ACC112 (cell line): ENCODE results near the gene GAB1.

ENCODE experiments used
- H2AFZ ChIP-seq: fragments of 200-600 bp; sonication (generic); one replicate; pipeline ENCODE4 v1.6.0; 2017; ENCODE audit warnings: antibody characterized with exemption, low read length; ENCODE audit not compliant: unreplicated experiment
- H3K27ac ChIP-seq: fragments of 200-600 bp; sonication (generic); 2 replicates; pipeline ENCODE4 v1.5.1; 2014; ENCODE audit warnings: low read depth, mild to moderate bottlenecking, antibody characterized with exemption, low read length, moderate library complexity
- H3K27me3 ChIP-seq: fragments of 200-600 bp; sonication (generic); 2 replicates; pipeline ENCODE4 v1.6.1; 2014; ENCODE audit warnings: mild to moderate bottlenecking, antibody characterized with exemption, low read length, moderate library complexity, mixed read lengths; ENCODE audit not compliant: insufficient read depth
- H3K36me3 ChIP-seq: fragments of 200-600 bp; sonication (generic); 2 replicates; pipeline ENCODE4 v1.6.1; 2016; ENCODE audit warnings: mild to moderate bottlenecking, antibody characterized with exemption, low read length, moderate library complexity, mixed read lengths; ENCODE audit not compliant: insufficient read depth
- H3K4me1 ChIP-seq: fragments of 200-600 bp; sonication (generic); one replicate; pipeline ENCODE4 v1.6.1; 2016; ENCODE audit warnings: low read length, mixed read lengths; ENCODE audit not compliant: insufficient read depth, unreplicated experiment, control insufficient read depth
- H3K4me3 ChIP-seq: fragments of 200-600 bp; sonication (generic); 2 replicates; pipeline ENCODE4 v1.5.1; 2014; ENCODE audit warnings: mild to moderate bottlenecking, low read depth, low read length
- H3K79me2 ChIP-seq: fragments of 200-600 bp; sonication (generic); one replicate; pipeline ENCODE4 v1.6.0; 2016; ENCODE audit warnings: low read length; ENCODE audit not compliant: control insufficient read depth, unreplicated experiment, insufficient read depth

GAB1 gene

DNA sequence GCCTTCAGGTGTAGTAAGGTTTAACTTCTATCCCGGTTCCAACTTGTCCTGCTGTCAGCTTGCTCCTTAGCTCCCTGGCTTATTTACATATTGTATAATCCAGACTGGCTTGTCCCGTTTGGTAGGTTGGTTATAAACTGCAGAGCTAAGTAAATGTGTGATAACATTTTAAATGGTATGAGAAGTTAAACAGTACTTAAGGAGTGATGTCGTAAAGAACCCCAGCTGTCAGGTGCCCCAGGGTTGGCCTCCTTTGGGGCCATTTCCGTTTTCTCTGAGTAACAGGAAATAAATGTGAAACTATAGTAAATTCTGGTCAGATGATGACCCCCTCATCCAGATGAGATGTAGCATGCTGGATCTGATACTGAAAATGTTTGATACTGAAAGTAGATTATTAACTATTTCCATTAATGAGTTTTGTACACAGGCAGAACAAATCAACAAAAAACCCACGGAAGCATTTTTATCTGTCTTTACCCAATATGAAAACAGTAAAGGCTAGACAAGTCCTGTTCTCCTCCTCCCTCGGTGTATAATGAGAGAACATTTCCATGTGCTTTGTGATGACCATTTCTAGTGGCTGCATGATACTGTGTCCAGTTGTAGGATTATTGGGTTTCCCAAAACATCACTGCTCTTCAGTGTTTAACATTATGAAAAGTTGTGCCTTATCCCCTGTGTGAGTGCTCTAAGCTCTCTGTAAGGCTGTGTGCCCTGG, 22.4 kb downstream of the GAB1 start:
- H3K27me3 ChIP-seq = no peaks in the 10 kb centered on the region
- H3K4me3 ChIP-seq = peak overlapping the region; percentile 56
- H3K36me3 ChIP-seq = no peaks in the 10 kb centered on the region
- peak overlapping the region; percentile 64 for H2AFZ ChIP-seq
- peaks cover 51% of the 10 kb centered on the region for H3K4me1 ChIP-seq
- H3K27ac ChIP-seq = peak overlapping the region; percentile 51
- H3K79me2 ChIP-seq = peaks cover 6% of the 10 kb centered on the region

DNA sequence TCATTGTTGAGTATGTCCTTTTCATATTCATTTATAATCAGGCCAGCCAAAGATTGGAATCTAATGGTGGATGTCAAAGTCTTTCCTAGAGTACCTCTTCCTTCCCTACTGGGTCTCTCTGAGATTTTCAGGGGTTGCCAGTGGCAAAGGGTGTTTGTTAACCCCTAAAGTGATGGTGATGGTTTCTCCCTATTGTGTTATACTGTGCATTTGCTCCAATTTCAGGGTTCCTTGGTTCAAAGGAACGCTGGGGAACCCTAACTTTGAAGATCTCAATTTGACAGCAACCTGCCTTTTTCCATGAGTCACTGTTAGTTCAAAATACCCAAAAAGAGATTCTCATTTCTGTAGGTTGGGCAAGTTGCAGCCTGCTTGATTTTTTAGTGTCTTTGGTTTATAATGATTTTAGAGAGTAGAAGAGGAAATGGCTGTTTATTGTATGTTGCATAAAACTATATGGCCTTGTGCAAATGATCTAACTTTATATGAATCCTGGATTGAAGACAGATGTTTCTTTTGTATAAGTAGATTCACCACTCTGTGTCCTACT, 23.0 kb downstream of the GAB1 start:
- Histone ChIP-seq H2AFZ (peak overlapping the region; percentile 64), H3K79me2 (peaks cover 6% of the 10 kb centered on the region), H3K4me3 (peak overlapping the region; percentile 56), H3K4me1 (peaks cover 51% of the 10 kb centered on the region), H3K27ac (peak overlapping the region; percentile 51), H3K27me3 (no peaks in the 10 kb centered on the region), H3K36me3 (no peaks in the 10 kb centered on the region)

DNA sequence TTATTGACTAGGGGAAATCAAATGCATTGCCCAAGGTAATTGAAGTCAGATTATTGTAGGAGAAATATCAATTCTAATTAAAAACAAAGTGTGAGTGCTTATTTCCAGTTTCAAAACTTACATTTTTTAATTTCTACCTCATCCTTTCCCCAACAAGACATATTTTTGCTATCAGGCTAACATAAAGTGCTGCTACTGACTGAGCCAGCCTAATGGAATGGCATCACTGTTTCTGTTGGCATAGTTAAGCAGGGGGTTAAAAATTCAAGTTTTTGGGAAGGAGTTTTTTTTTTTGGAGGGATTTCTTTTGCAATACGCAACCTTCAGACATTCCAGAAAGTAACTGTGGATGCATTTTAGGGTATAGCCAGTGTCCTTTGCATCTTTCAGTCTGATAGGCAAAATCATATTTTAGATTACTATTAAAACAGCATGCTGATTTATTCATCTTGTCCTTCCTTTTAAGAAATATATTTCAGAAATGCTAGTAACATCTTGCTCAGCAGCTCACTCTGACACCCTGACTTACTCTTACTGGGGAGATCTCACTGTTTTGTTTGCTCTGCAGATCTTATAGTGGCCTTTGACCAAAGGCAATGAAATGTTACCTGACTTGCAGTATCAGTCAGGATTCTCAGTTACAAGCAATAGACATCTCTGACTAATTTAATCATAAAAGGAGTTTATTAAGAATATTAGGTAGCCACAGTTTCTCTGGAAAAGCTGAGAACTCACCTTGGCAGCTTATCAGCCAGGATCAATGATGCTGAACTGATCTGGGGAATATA, 24.4 kb downstream of the GAB1 start:
- Histone ChIP-seq H3K79me2 (peaks cover 3% of the 10 kb centered on the region), H3K27ac (peak overlapping the region; percentile 18; the same call in 1 of the 2 replicates), H2AFZ (peak overlapping the region; percentile 18), H3K36me3 (no peaks in the 10 kb centered on the region), H3K4me3 (peak overlapping the region; percentile 51), H3K4me1 (peaks cover 38% of the 10 kb centered on the region), H3K27me3 (no peaks in the 10 kb centered on the region)

DNA sequence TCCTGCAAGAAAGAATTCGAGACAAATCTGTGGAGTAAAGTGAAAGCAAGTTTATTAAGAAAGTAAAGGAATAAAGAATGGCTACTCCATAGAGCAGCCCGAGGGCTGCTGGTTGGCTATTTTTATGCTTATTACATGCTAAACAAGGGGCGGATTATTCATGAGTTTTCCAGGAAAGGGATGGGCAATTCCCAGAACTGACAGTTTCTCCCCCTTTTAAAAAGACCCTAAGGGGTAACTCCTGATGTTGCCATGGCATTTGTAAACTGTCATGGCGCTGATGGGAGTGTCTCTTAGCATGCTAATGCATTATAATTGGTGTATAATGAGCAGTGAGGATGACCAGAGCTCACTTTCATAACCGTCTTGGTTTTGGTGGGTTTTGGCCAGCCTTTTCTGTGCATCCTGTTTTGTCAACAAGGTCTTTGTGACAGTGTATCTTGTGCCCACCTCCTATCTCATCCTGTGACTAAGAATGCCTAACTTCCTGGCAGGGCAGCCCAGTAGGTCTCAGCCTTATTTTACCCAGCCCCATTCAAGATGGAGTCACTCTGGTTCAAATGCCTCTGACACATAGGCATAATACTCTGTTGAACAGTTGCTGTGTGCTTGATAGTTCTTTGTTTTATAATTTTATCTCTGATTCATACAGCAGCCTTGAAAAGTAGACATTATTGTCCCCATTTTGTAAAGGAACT, 25.8 kb downstream of the GAB1 start:
- Histone ChIP-seq H3K4me1 (peaks cover 31% of the 10 kb centered on the region), H3K36me3 (no peaks in the 10 kb centered on the region), H2AFZ (no peak overlapping the region), H3K27me3 (no peaks in the 10 kb centered on the region), H3K27ac (no peak overlapping the region), H3K79me2 (peaks cover 3% of the 10 kb centered on the region), H3K4me3 (no peak overlapping the region)

DNA sequence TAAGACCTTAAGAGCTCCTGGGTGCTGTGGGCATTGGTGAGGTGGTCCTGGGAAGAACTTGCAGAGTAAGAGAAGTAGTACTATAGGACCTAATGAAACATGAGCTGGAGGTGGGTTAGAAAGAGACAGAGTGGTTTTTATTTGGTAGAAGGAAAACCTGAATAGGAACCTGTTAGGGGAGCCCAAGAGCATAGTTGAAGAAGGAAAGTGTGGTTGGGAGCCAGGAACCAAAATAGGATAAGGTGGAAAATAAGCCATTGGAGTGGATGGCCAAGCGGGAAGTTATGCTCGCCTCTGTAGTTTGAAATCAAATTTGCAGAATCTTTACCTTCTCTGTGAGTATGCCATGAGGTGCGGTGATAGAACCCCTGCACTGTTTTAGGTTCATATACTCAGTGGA, 26.7 kb downstream of the GAB1 start:
- Histone ChIP-seq H2AFZ (no peak overlapping the region), H3K36me3 (no peaks in the 10 kb centered on the region), H3K27me3 (no peaks in the 10 kb centered on the region), H3K27ac (no peak overlapping the region), H3K4me1 (peaks cover 31% of the 10 kb centered on the region), H3K79me2 (peaks cover 3% of the 10 kb centered on the region), H3K4me3 (no peak overlapping the region)

DNA sequence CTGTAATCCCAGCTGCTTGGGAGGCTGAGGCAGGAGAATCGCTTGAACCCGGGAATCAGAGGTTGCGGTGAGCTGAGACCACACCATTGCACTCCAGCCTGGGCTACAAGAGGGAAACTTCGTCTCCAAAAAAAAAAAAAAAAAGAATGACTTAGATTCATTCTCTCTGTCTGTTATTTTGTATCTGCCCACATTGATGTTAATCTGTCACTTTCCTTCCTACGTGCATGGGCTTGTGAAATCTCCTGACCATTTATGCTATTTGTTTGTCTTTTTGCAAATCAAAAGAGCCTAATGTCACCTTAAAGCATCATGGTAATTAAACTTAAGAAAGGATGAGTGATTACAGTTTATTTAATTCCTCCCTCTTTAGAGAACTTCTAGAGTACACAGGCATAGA, 27.4 kb downstream of the GAB1 start:
- H2AFZ ChIP-seq = no peak overlapping the region
- H3K4me1 ChIP-seq = peaks cover 25% of the 10 kb centered on the region
- H3K79me2 ChIP-seq = peaks cover 3% of the 10 kb centered on the region
- no peak overlapping the region for H3K4me3 ChIP-seq
- H3K36me3 ChIP-seq = no peaks in the 10 kb centered on the region
- no peak overlapping the region for H3K27ac ChIP-seq
- H3K27me3 ChIP-seq = no peaks in the 10 kb centered on the region

DNA sequence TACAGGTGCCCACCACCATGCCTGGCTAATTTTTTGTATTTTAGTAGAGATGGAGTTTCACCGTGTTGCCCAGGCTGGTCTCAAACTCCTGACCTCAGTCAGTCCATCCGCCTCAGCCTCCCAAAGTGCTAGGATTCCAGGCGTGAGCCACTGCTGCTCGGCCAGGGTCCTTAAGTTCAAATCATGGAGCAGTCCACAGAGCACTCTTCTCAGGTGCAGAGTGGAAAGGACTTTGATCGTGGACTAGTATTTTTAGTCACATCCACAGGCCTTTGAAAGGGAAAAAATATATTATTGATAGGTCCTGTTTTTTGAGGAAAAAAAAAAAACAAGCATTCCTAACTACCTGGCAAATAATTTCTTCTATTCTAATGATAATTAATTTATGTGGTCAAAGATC, 31.2 kb downstream of the GAB1 start:
- H3K4me1 ChIP-seq = no peaks in the 10 kb centered on the region
- no peak overlapping the region for H2AFZ ChIP-seq
- H3K36me3 ChIP-seq = no peaks in the 10 kb centered on the region
- no peak overlapping the region for H3K27ac ChIP-seq
- H3K79me2 ChIP-seq = peaks cover 8% of the 10 kb centered on the region
- H3K27me3 ChIP-seq = no peaks in the 10 kb centered on the region
- no peak overlapping the region for H3K4me3 ChIP-seq

DNA sequence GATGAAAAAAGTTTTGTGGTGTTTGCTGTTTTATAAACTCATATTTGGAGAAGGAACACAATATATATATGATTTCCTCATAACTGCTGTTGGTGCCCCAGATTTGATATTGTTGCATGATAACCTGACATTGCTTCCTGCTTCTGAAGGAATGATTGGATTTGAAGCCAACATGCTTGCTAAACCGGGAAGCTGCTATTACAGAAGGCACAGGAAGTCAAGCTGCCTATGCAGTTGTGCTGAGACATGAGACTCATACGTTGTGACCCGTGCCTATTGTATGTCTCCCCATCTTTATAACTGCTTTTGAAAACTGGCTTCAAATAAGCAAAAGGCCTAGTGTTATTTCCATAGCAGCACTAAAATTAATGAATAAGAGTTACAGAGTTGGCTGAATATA, 32.9 kb downstream of the GAB1 start:
- H3K4me1 ChIP-seq = no peaks in the 10 kb centered on the region
- H3K79me2 ChIP-seq = peaks cover 10% of the 10 kb centered on the region
- H3K4me3 ChIP-seq = no peak overlapping the region
- no peaks in the 10 kb centered on the region for H3K27me3 ChIP-seq
- no peak overlapping the region for H2AFZ ChIP-seq
- H3K27ac ChIP-seq = no peak overlapping the region
- no peaks in the 10 kb centered on the region for H3K36me3 ChIP-seq

DNA sequence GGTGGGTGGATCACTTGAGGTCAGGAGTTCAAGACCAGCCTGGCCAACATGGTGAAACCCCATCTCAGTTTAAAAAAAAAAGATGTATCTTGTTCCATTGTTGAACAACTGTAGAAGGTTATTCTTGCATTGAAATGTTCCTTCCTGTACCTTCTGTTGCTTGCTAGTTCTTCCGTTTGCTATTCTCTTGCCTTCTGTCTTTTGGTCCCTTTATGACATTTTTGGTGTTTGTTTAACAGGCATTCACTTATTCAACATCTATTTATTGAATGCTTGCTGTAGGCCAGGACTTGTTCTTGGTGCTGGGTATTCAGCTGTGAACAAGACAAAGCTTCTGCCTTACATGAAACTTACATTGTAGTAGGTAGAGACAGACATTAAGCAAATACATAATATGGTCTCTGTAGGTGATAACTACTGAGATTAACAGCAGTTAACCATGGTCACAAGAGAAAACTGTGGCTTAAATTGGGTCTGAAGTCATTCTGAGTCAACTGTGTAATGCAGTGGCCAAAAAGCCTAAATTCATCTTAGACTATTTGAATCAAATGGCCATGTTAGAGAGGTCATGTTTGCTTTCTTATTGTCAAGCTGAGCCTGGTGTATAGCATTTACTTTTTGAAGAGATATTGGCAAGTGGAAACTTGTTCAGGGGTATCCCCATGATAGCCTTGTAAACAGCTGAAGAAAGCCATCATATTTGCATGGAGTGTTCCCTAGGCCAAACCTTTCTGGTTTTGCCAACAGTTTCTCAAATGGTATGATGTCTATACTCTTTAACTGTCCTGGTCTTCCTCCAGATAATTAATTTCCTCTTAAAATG, 35.6 kb downstream of the GAB1 start:
- H2AFZ ChIP-seq = no peak overlapping the region
- H3K4me3 ChIP-seq = no peak overlapping the region
- H3K79me2 ChIP-seq = peaks cover 10% of the 10 kb centered on the region
- H3K27me3 ChIP-seq = no peaks in the 10 kb centered on the region
- H3K36me3 ChIP-seq = no peaks in the 10 kb centered on the region
- H3K27ac ChIP-seq = no peak overlapping the region
- no peaks in the 10 kb centered on the region for H3K4me1 ChIP-seq

DNA sequence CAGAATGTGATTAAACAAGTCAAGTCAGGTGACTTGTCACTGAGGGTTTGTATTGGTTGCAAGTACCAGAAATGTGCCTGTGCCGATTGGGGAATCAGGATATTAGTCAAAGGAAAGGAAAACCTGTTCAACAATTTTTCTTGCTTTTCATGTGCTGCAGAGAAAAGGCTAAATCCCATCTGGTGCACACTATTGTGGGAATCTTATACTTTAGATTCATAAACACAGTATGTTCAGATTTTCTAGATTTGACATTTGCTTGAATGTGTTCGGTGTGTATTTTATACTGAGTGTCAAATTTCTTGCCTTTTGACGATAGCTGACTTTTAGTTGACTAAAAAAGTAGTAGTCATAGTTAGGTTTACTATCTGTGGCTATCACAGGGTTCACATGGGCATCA, 37.6 kb downstream of the GAB1 start:
- no peak overlapping the region for H3K4me3 ChIP-seq
- no peak overlapping the region for H3K27ac ChIP-seq
- no peaks in the 10 kb centered on the region for H3K36me3 ChIP-seq
- no peaks in the 10 kb centered on the region for H3K4me1 ChIP-seq
- H2AFZ ChIP-seq = no peak overlapping the region
- H3K79me2 ChIP-seq = peaks cover 10% of the 10 kb centered on the region
- no peaks in the 10 kb centered on the region for H3K27me3 ChIP-seq
